Spleen (tissue), 7 donors: ENCODE data around the gene DNAJC27.

Experiments used
- POLR2A ChIP-seq, 3 donors: fragments of 450-650 bp; IDR thresholded peaks; one replicate each; pipeline ENCODE4 v1.5.1; 2017; ENCODE audit warnings: antibody characterized with exemption in 3 of 3, mild to moderate bottlenecking in 1 of 3
- TF ChIP-seq, protein P1 (sequence below), 11 experiments: fragments of 200-600 bp in 7 of 11; fragments of 450-650 bp in 4 of 11; sonication (generic) in 4 of 11; IDR thresholded peaks in 8 of 11; conservative IDR thresholded peaks in 3 of 11; 1 replicate in 7 of 11; 2 replicates in 4 of 11; pipeline versions ENCODE4 v1.4.0 to v1.8.0; 2016 to 2021; ENCODE audit warnings: antibody characterized with exemption in 11 of 11, inconsistent platforms in 4 of 11, mild to moderate bottlenecking in 1 of 11
- donor health status: DM: no; HTN: no; CAD: no; lungs with moderate emphysema.
- donor health status: DM: no; HTN: no; CAD: no.
- donor health status: DM: no; HTN: no; CAD: no.

- TF ChIP-seq, protein P1, sequence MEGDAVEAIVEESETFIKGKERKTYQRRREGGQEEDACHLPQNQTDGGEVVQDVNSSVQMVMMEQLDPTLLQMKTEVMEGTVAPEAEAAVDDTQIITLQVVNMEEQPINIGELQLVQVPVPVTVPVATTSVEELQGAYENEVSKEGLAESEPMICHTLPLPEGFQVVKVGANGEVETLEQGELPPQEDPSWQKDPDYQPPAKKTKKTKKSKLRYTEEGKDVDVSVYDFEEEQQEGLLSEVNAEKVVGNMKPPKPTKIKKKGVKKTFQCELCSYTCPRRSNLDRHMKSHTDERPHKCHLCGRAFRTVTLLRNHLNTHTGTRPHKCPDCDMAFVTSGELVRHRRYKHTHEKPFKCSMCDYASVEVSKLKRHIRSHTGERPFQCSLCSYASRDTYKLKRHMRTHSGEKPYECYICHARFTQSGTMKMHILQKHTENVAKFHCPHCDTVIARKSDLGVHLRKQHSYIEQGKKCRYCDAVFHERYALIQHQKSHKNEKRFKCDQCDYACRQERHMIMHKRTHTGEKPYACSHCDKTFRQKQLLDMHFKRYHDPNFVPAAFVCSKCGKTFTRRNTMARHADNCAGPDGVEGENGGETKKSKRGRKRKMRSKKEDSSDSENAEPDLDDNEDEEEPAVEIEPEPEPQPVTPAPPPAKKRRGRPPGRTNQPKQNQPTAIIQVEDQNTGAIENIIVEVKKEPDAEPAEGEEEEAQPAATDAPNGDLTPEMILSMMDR (IDR thresholded peaks at IDR 0.05 in 8 of 11, conservative IDR thresholded peaks at IDR 0.05 in 3 of 11): no peak
- no peak for TF ChIP-seq POLR2A (IDR thresholded peaks at IDR 0.05)
Observed at GRCh38 chr2:24920809-24921441, 50.8 kb downstream of the DNAJC27 start.
